ENCODE results near the gene DNAH12.
"Not testable (repeated sequence)": the region's sequence is repeated elsewhere in the genome, so short reads cannot be mapped to it uniquely, and the experiment has no call there.

The DNAH12 gene

GRCh38 chr3:57518276-57518915, 25.7 kb downstream of the DNAH12 start:
- DNase-seq: no peak

GRCh38 chr3:57512166-57512565, 32.0 kb downstream of the DNAH12 start:
- DNase-seq: no peak

- DNase-seq: no peak
Observed at GRCh38 chr3:57505901-57506300, 38.2 kb downstream of the DNAH12 start.

GRCh38 chr3:57500506-57500905, 43.6 kb downstream of the DNAH12 start:
- no peak for DNase-seq

GRCh38 chr3:57497904-57498303, 46.2 kb downstream of the DNAH12 start:
- DNase-seq: no peak

GRCh38 chr3:57484563-57484962, 59.6 kb downstream of the DNAH12 start:
- no peak for DNase-seq

- DNase-seq: not testable (repeated sequence)
Observed at GRCh38 chr3:57477193-57477592, 67.0 kb downstream of the DNAH12 start.

GRCh38 chr3:57464801-57465200, 79.3 kb downstream of the DNAH12 start:
- no peak for DNase-seq

GRCh38 chr3:57464011-57464410, 80.1 kb downstream of the DNAH12 start:
- no peak for DNase-seq

GRCh38 chr3:57451150-57451846, 92.8 kb downstream of the DNAH12 start:
- no peak for DNase-seq

GRCh38 chr3:57449276-57449847, 94.8 kb downstream of the DNAH12 start:
- not testable (repeated sequence) for DNase-seq

- DNase-seq: not testable (repeated sequence)
Observed at GRCh38 chr3:57448489-57448888, 95.7 kb downstream of the DNAH12 start.

GRCh38 chr3:57446318-57446841, 97.8 kb downstream of the DNAH12 start:
- DNase-seq: no peak

GRCh38 chr3:57444469-57444868, 99.7 kb downstream of the DNAH12 start:
- no peak for DNase-seq

GRCh38 chr3:57440144-57440543, 104.0 kb downstream of the DNAH12 start:
- DNase-seq: not testable (repeated sequence)

GRCh38 chr3:57438460-57438859, 105.7 kb downstream of the DNAH12 start:
- not testable (repeated sequence) for DNase-seq

- no peak for DNase-seq
Observed at GRCh38 chr3:57436195-57436761, 107.9 kb downstream of the DNAH12 start.

- DNase-seq: no peak
Observed at GRCh38 chr3:57434041-57434440, 110.1 kb downstream of the DNAH12 start.

- no peak for DNase-seq
Observed at GRCh38 chr3:57423335-57423734, 120.8 kb downstream of the DNAH12 start.

GRCh38 chr3:57421336-57421735, 122.8 kb downstream of the DNAH12 start:
- DNase-seq: no peak

- no peak for DNase-seq
Observed at GRCh38 chr3:57420001-57420400, 124.1 kb downstream of the DNAH12 start.

- DNase-seq: no peak
Observed at GRCh38 chr3:57411715-57412114, 132.4 kb downstream of the DNAH12 start.

GRCh38 chr3:57409471-57409870, 134.7 kb downstream of the DNAH12 start:
- DNase-seq: no peak

- DNase-seq: no peak
Observed at GRCh38 chr3:57402675-57403074, 141.5 kb downstream of the DNAH12 start.

Measured in stimulated activated CD4-positive, alpha-beta T cell treated with anti-CD3 and anti-CD28 coated beads, Interleukin-2, amount 100 ng/mL, for 48 hours (primary cell).